HEK293 (cell line): ENCODE data around the gene IVNS1ABP.

Experiments
- CTCF ChIA-PET: fragments of 350-600 bp; formaldehyde crosslinking; extraction: SDS; loops from one replicate; lab custom pipeline; 2021; ENCODE audit warnings: antibody characterized with exemption; lab: Yijun Ruan, JAX
- POLR2A ChIA-PET: fragments of 300-600 bp; formaldehyde crosslinking; extraction: SDS; loops from one replicate; lab custom pipeline; 2020; ENCODE audit warnings: antibody characterized with exemption, inconsistent platforms; lab: Yijun Ruan, JAX
- H3K27ac ChIP-seq: fragments of 200-500 bp; sonication (Bioruptor generic); 2 replicates; pipeline ENCODE4 v1.5.1; 2014; ENCODE audit warnings: low read depth, low read length, control low read depth, inconsistent platforms; ENCODE audit errors: extremely low read depth
- H3K36me3 ChIP-seq, 2 experiments: fragments of 200-500 bp in 1 of 2; sonication (Bioruptor generic) in 1 of 2; 1 replicate in 1 of 2; 2 replicates in 1 of 2; pipeline ENCODE4 v1.5.1; 2014 to 2017; ENCODE audit warnings: inconsistent platforms in 2 of 2, low read length in 2 of 2; ENCODE audit not compliant: control insufficient read depth in 2 of 2, insufficient read depth in 1 of 2
- H3K4me1 ChIP-seq: fragments of 200-500 bp; sonication (Bioruptor generic); 2 replicates; pipeline ENCODE4 v1.5.1; 2014; ENCODE audit warnings: mild to moderate bottlenecking, low read length, inconsistent platforms; ENCODE audit not compliant: control insufficient read depth, insufficient read depth
- H3K4me3 ChIP-seq: 2 replicates; pipeline ENCODE4 v1.5.1; 2011; ENCODE audit warnings: low read depth, mild to moderate bottlenecking, control low read depth, low read length, moderate library complexity
- H3K9me3 ChIP-seq: fragments of 200-500 bp; sonication (Bioruptor generic); 2 replicates; pipeline ENCODE4 v1.5.1; 2014; ENCODE audit warnings: low read depth, low read length, inconsistent platforms; ENCODE audit not compliant: control insufficient read depth, insufficient read depth
- GFI1B ChIP-seq: fragments of 450-650 bp; formaldehyde crosslinking; IDR thresholded peaks from 2 replicates; pipeline ENCODE4 v1.5.1; 2016; ENCODE audit warnings: missing biosample characterization, missing genetic modification characterization
- OVOL3 ChIP-seq: fragments of 450-650 bp; formaldehyde crosslinking; IDR thresholded peaks from 2 replicates; pipeline ENCODE4 v1.5.1; 2016; ENCODE audit warnings: missing biosample characterization, missing genetic modification characterization
- PRDM10 ChIP-seq: fragments of 450-650 bp; formaldehyde crosslinking; IDR thresholded peaks from 2 replicates; pipeline ENCODE4 v1.5.1; 2016; ENCODE audit warnings: missing biosample characterization, missing genetic modification characterization
- PRDM2 ChIP-seq: fragments of 450-650 bp; formaldehyde crosslinking; IDR thresholded peaks from 2 replicates; pipeline ENCODE4 v1.5.1; 2016; ENCODE audit warnings: missing biosample characterization, missing genetic modification characterization, borderline replicate concordance
- PRDM4 ChIP-seq: fragments of 450-650 bp; formaldehyde crosslinking; IDR thresholded peaks from 2 replicates; pipeline ENCODE4 v1.5.1; 2017; ENCODE audit warnings: missing biosample characterization, missing genetic modification characterization
- SP3 ChIP-seq: fragments of 450-650 bp; formaldehyde crosslinking; IDR thresholded peaks from 2 replicates; pipeline ENCODE4 v1.5.1; 2016; ENCODE audit warnings: missing biosample characterization, missing genetic modification characterization
- SP7 ChIP-seq: fragments of 450-650 bp; formaldehyde crosslinking; IDR thresholded peaks from 2 replicates; pipeline ENCODE4 v1.5.1; 2016; ENCODE audit warnings: missing biosample characterization, missing genetic modification characterization
- ZBTB6 ChIP-seq: fragments of 450-650 bp; formaldehyde crosslinking; IDR thresholded peaks from 2 replicates; pipeline ENCODE4 v1.5.1; 2017; ENCODE audit warnings: missing biosample characterization, missing genetic modification characterization
- ZNF175 ChIP-seq: fragments of 450-650 bp; formaldehyde crosslinking; IDR thresholded peaks from 2 replicates; pipeline ENCODE4 v1.5.1; 2016; ENCODE audit warnings: missing biosample characterization, missing genetic modification characterization
- ZNF324 ChIP-seq: fragments of 450-650 bp; formaldehyde crosslinking; IDR thresholded peaks from 2 replicates; pipeline ENCODE4 v1.5.1; 2016; ENCODE audit warnings: missing biosample characterization, missing genetic modification characterization
- ZNF350 ChIP-seq: fragments of 450-650 bp; formaldehyde crosslinking; IDR thresholded peaks from 2 replicates; pipeline ENCODE4 v1.5.0; 2017; ENCODE audit warnings: missing biosample characterization, mild to moderate bottlenecking, missing genetic modification characterization
- ZNF549 ChIP-seq: fragments of 450-650 bp; IDR thresholded peaks from 2 replicates; pipeline ENCODE4 v1.5.1; 2018; ENCODE audit warnings: missing biosample characterization, missing genetic modification characterization, mild to moderate bottlenecking, inconsistent platforms, moderate library complexity
- ZNF560 ChIP-seq: fragments of 450-650 bp; formaldehyde crosslinking; IDR thresholded peaks from 2 replicates; pipeline ENCODE4 v1.5.1; 2017; ENCODE audit warnings: missing biosample characterization, missing genetic modification characterization, borderline replicate concordance
- ZNF624 ChIP-seq: fragments of 450-650 bp; formaldehyde crosslinking; IDR thresholded peaks from 2 replicates; pipeline ENCODE4 v1.5.1; 2017; ENCODE audit warnings: missing biosample characterization, missing genetic modification characterization
- ZNF629 ChIP-seq: fragments of 450-650 bp; formaldehyde crosslinking; IDR thresholded peaks from 2 replicates; pipeline ENCODE4 v1.5.1; 2017; ENCODE audit warnings: missing biosample characterization, missing genetic modification characterization
- ZNF645 ChIP-seq: fragments of 450-650 bp; formaldehyde crosslinking; IDR thresholded peaks from 2 replicates; pipeline ENCODE4; 2016; ENCODE audit warnings: missing biosample characterization, missing genetic modification characterization
- ZNF677 ChIP-seq: fragments of 450-650 bp; IDR thresholded peaks from 2 replicates; pipeline ENCODE4 v1.5.0; 2018; ENCODE audit warnings: missing biosample characterization, mild to moderate bottlenecking, missing genetic modification characterization, moderate library complexity
- ZNF692 ChIP-seq: fragments of 450-650 bp; formaldehyde crosslinking; IDR thresholded peaks from 2 replicates; pipeline ENCODE4 v1.5.1; 2016; ENCODE audit warnings: missing biosample characterization, missing genetic modification characterization
- ZSCAN18 ChIP-seq: fragments of 450-650 bp; formaldehyde crosslinking; IDR thresholded peaks from 2 replicates; pipeline ENCODE4 v1.5.1; 2016; ENCODE audit warnings: missing biosample characterization, missing genetic modification characterization
- ZXDB ChIP-seq: fragments of 450-650 bp; formaldehyde crosslinking; IDR thresholded peaks from 2 replicates; pipeline ENCODE4 v1.5.1; 2016; ENCODE audit warnings: missing biosample characterization, missing genetic modification characterization

IVNS1ABP gene

GRCh38 chr1:185325413-185325812 lies 8.4 kb upstream of the IVNS1ABP start (continued):
- TF ChIP-seq PRDM10 (tag by site-specific recombination): peak; percentile 37
- TF ChIP-seq ZSCAN18 (tag by site-specific recombination): no peak
- TF ChIP-seq ZBTB6: no peak
- peak; percentile 70; the same call in 1 of the 2 replicates for TF ChIP-seq ZNF629 (tag by site-specific recombination)
- no peak for TF ChIP-seq OVOL3 (tag by site-specific recombination)
- no peak for TF ChIP-seq ZNF175 (tag by site-specific recombination)
- no peak for TF ChIP-seq GFI1B (tag by site-specific recombination)
- TF ChIP-seq ZNF624 (tag by site-specific recombination): no peak
- no peak for TF ChIP-seq ZXDB
- no peak for TF ChIP-seq SP7
- TF ChIP-seq, all 188 proteins: peak for 4

GRCh38 chr1:185324118-185324517 lies 7.1 kb upstream of the IVNS1ABP start:
- no peak overlapping the region for H3K27ac ChIP-seq
- no peaks in the 10 kb centered on the region for H3K9me3 ChIP-seq
- POLR2A ChIA-PET: no interaction called here
- CTCF ChIA-PET: interaction anchor here (0.5 to 1.1 kb wide), 3 partner anchors 101 to 163 kb away, joined by 3 read pairs; no protein-coding TSS in a partner anchor
- H3K4me1 ChIP-seq: no peaks in the 10 kb centered on the region
- no peak overlapping the region for H3K4me3 ChIP-seq
- H3K36me3 ChIP-seq: no peaks in the 10 kb centered on the region
- TF ChIP-seq ZNF324 (tag by site-specific recombination): no peak
- TF ChIP-seq ZNF560: no peak
- no peak for TF ChIP-seq ZNF549 (tag by site-specific recombination)
- no peak for TF ChIP-seq ZNF677 (tag by site-specific recombination)
- TF ChIP-seq PRDM2 (tag by site-specific recombination): no peak
- no peak for TF ChIP-seq ZNF350 (tag by site-specific recombination)
- TF ChIP-seq PRDM4 (tag by site-specific recombination): no peak
- no peak for TF ChIP-seq ZNF645 (tag by site-specific recombination)
- no peak for TF ChIP-seq ZNF692
- TF ChIP-seq SP3 (tag by site-specific recombination): no peak
- no peak for TF ChIP-seq ZNF629 (tag by site-specific recombination)
